Measurements from ENCODE around the gene INTS13.
"Not testable (repeated sequence)": the region's sequence is repeated elsewhere in the genome, so short reads cannot be mapped to it uniquely, and the experiment has no call there.

Gene INTS13

GRCh38 chr12:26935636-26936378 lies 2.0 kb downstream of the INTS13 start:
- DNase-seq, result no peak

- DNase-seq, result no peak
These were observed 8.2 kb downstream of the INTS13 start for GRCh38 chr12:26929590-26929989.

GRCh38 chr12:26928661-26929060 lies 9.1 kb downstream of the INTS13 start:
- no peak for DNase-seq

GRCh38 chr12:26921886-26922285 lies 15.9 kb downstream of the INTS13 start:
- DNase-seq, result no peak

GRCh38 chr12:26919216-26919555 lies 18.6 kb downstream of the INTS13 start:
- DNase-seq, result no peak

GRCh38 chr12:26918321-26919215 lies 19.2 kb downstream of the INTS13 start:
- no peak for DNase-seq

- no peak for DNase-seq
These were observed 31.1 kb downstream of the INTS13 start for GRCh38 chr12:26906704-26907103.

GRCh38 chr12:26906024-26906423 lies 31.8 kb downstream of the INTS13 start:
- DNase-seq, result no peak

GRCh38 chr12:26903396-26903795 lies 34.4 kb downstream of the INTS13 start:
- DNase-seq, result not testable (repeated sequence)

GRCh38 chr12:26896913-26897312 lies 40.9 kb downstream of the INTS13 start:
- DNase-seq, result no peak

- DNase-seq, result no peak
These were observed 42.1 kb downstream of the INTS13 start for GRCh38 chr12:26895672-26896071.

GRCh38 chr12:26891704-26892103 lies 46.1 kb downstream of the INTS13 start:
- no peak for DNase-seq

- DNase-seq, result no peak
These were observed 47.0 kb downstream of the INTS13 start for GRCh38 chr12:26890784-26891183.

GRCh38 chr12:26884765-26885576 lies 52.8 kb downstream of the INTS13 start:
- DNase-seq, result peak; percentile 41

GRCh38 chr12:26880625-26881024 lies 57.2 kb downstream of the INTS13 start:
- no peak for DNase-seq

GRCh38 chr12:26878661-26879119 lies 59.1 kb downstream of the INTS13 start:
- no peak for DNase-seq

GRCh38 chr12:26874501-26875296 lies 63.1 kb downstream of the INTS13 start:
- no peak for DNase-seq

GRCh38 chr12:26872625-26873024 lies 65.2 kb downstream of the INTS13 start:
- DNase-seq, result no peak

- DNase-seq, result no peak
These were observed 65.8 kb downstream of the INTS13 start for GRCh38 chr12:26871985-26872384.

GRCh38 chr12:26870491-26871419 lies 67.0 kb downstream of the INTS13 start:
- DNase-seq, result no peak

GRCh38 chr12:26869908-26870459 lies 67.8 kb downstream of the INTS13 start:
- no peak for DNase-seq
